ENCODE measurements around the gene ACAP1.

Gene ACAP1

GRCh38 chr17:7391307-7391706, 55.0 kb downstream of the ACAP1 start:
- DNase-seq = no peak

- DNase-seq = no peak
These were observed 56.6 kb downstream of the ACAP1 start for GRCh38 chr17:7392696-7393612.

- peak; percentile 71 for DNase-seq
These were observed 57.5 kb downstream of the ACAP1 start for GRCh38 chr17:7393613-7394451.

GRCh38 chr17:7394452-7395191, 58.3 kb downstream of the ACAP1 start, which contains the start of gene PLSCR3:
PLSCR3 (minus strand) TSS chr17:7394525; CDS start chr17:7394110, 415 bp downstream.
- DNase-seq = peak; percentile 78

- DNase-seq = no peak
These were observed 59.8 kb downstream of the ACAP1 start for GRCh38 chr17:7396147-7396546.

- no peak for DNase-seq
These were observed 62.3 kb downstream of the ACAP1 start for GRCh38 chr17:7398612-7399011.
